Loucy (cell line): Measurements from ENCODE around the gene TACC2.

Experiments
- EZH2phosphoT487 ChIP-seq: fragments of 200-600 bp; IDR thresholded peaks from 2 replicates; pipeline ENCODE4 v1.6.1; 2018; ENCODE audit warnings: antibody characterized with exemption, mild to moderate bottlenecking, moderate library complexity, borderline replicate concordance
- TF ChIP-seq, protein P1 (sequence below): fragments of 200-600 bp; sonication (generic); conservative IDR thresholded peaks from 2 replicates; pipeline ENCODE4 v1.5.1; 2014; ENCODE audit warnings: mild to moderate bottlenecking, antibody characterized with exemption, low read length

DNA sequence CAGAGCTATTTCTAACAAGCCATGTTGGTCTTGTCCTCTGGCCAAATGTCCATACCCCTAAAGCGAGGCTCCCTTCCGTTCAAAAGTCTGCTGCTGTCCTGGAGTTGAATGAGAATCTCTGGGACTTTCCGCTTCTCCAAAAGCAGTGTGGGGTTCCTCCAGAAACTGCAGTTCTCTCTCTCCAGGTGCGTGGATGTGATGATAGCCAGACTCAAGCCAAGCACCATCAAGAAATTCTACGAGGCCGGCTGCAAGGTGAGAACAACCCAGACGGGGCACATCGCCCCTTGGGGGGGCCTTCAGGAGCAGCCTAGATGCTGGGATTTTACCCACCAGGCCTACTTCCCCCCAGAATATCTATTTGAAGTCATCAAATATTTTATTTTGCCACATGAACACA lies 308.6 kb downstream of the TACC2 start:
- TF ChIP-seq, protein P1, sequence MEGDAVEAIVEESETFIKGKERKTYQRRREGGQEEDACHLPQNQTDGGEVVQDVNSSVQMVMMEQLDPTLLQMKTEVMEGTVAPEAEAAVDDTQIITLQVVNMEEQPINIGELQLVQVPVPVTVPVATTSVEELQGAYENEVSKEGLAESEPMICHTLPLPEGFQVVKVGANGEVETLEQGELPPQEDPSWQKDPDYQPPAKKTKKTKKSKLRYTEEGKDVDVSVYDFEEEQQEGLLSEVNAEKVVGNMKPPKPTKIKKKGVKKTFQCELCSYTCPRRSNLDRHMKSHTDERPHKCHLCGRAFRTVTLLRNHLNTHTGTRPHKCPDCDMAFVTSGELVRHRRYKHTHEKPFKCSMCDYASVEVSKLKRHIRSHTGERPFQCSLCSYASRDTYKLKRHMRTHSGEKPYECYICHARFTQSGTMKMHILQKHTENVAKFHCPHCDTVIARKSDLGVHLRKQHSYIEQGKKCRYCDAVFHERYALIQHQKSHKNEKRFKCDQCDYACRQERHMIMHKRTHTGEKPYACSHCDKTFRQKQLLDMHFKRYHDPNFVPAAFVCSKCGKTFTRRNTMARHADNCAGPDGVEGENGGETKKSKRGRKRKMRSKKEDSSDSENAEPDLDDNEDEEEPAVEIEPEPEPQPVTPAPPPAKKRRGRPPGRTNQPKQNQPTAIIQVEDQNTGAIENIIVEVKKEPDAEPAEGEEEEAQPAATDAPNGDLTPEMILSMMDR = no peak
- no peak for TF ChIP-seq EZH2phosphoT487
